Measurements from ENCODE around the gene CCDC188.

The CCDC188 gene

DNA sequence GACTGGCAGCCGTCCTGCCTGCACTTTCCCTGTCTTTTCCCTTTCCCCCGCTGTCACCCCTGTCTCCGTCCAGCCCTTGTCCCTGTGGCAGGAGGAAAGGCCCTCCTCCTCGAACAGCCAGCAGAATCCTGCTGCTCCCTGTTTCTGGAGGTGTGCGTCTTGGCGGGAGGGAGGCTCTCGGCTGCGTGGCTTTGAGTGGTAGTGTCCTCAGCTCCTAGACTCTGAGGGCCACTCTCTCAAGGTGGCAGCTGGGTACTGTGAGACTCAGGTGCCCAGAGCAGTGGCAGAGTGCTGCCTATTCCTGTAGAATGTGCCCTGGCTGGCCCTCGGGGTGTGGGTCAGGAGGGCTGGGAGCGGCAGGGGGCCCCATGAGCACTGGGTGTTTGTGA is 44.0 kb downstream of the CCDC188 start:
- H3K4me3 ChIP-seq (ENCODE audit: low read length in 2 of 2): no peak overlapping the region
- H3K4me1 ChIP-seq (ENCODE audit: control insufficient read depth in 2 of 2, insufficient read depth in 2 of 2, low read length in 2 of 2): no peaks in the 10 kb centered on the region
- peaks cover 48 to 77% of the 10 kb centered on the region in 2 donors for H3K36me3 ChIP-seq (ENCODE audit: control insufficient read depth in 2 of 2, insufficient read depth in 2 of 2, low read length in 2 of 2)
- no peak overlapping the region for H3K27ac ChIP-seq (ENCODE audit: low read depth in 2 of 2, low read length in 2 of 2)
- no peaks in the 10 kb centered on the region for H3K27me3 ChIP-seq (ENCODE audit: control insufficient read depth in 2 of 2, insufficient read depth in 2 of 2, low read length in 2 of 2)
- no peaks in the 10 kb centered on the region for H3K9me3 ChIP-seq (ENCODE audit: control insufficient read depth in 2 of 2, low read length in 2 of 2)
- H3K9ac ChIP-seq (ENCODE audit: low read depth in 1 of 2, low read length in 2 of 2): no peak overlapping the region

GRCh38 chr22:20106205-20106848 is 44.5 kb downstream of the CCDC188 start:
- Histone ChIP-seq H3K27ac (ENCODE audit: low read depth in 2 of 2, low read length in 2 of 2) (no peak overlapping the region), H3K4me3 (ENCODE audit: low read length in 2 of 2) (no peak overlapping the region), H3K9me3 (ENCODE audit: control insufficient read depth in 2 of 2, low read length in 2 of 2) (no peaks in the 10 kb centered on the region), H3K4me1 (ENCODE audit: control insufficient read depth in 2 of 2, insufficient read depth in 2 of 2, low read length in 2 of 2) (no peaks in the 10 kb centered on the region), H3K9ac (ENCODE audit: low read depth in 1 of 2, low read length in 2 of 2) (no peak overlapping the region), H3K27me3 (ENCODE audit: control insufficient read depth in 2 of 2, insufficient read depth in 2 of 2, low read length in 2 of 2) (no peaks in the 10 kb centered on the region), H3K36me3 (ENCODE audit: control insufficient read depth in 2 of 2, insufficient read depth in 2 of 2, low read length in 2 of 2) (peaks cover 48 to 75% of the 10 kb centered on the region in 2 donors)

- no peaks in the 10 kb centered on the region for H3K27me3 ChIP-seq (ENCODE audit: control insufficient read depth in 2 of 2, insufficient read depth in 2 of 2, low read length in 2 of 2)
- H3K4me3 ChIP-seq (ENCODE audit: low read length in 2 of 2): no peak overlapping the region
- H3K9ac ChIP-seq (ENCODE audit: low read depth in 1 of 2, low read length in 2 of 2): no peak overlapping the region
- no peak overlapping the region for H3K27ac ChIP-seq (ENCODE audit: low read depth in 2 of 2, low read length in 2 of 2)
- H3K9me3 ChIP-seq (ENCODE audit: control insufficient read depth in 2 of 2, low read length in 2 of 2): no peaks in the 10 kb centered on the region
- no peaks in the 10 kb centered on the region for H3K4me1 ChIP-seq (ENCODE audit: control insufficient read depth in 2 of 2, insufficient read depth in 2 of 2, low read length in 2 of 2)
- peaks cover 50 to 69% of the 10 kb centered on the region in 2 donors for H3K36me3 ChIP-seq (ENCODE audit: control insufficient read depth in 2 of 2, insufficient read depth in 2 of 2, low read length in 2 of 2)
Observed at GRCh38 chr22:20105456-20106204, 45.2 kb downstream of the CCDC188 start.

- H3K27ac ChIP-seq (ENCODE audit: low read depth in 2 of 2, low read length in 2 of 2): no peak overlapping the region
Observed at GRCh38 chr22:20102203-20102780, 48.6 kb downstream of the CCDC188 start.

DNA sequence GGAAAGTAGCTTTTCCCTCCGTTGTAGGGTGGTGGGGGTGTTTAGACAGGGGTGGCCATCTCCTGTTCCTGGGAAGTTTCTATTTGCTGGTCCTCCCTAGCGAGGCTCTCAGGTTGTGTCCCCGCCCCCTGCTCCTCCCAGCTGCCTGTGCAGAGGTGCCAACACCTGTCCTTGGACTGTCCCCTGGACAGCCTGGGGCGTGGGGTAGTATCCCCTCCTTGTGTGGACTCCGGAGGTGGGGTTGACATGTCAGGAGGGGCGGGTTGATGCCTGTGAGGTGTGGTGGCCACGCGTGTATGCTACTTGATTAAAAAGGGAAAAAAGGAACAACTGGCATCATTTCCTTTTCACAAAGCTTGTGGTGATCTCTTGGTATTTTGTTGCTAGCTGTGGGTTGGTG is 49.2 kb downstream of the CCDC188 start:
- Histone ChIP-seq H3K9ac (ENCODE audit: low read depth in 1 of 2, low read length in 2 of 2) (no peak overlapping the region), H3K9me3 (ENCODE audit: control insufficient read depth in 2 of 2, low read length in 2 of 2) (no peaks in the 10 kb centered on the region), H3K27me3 (ENCODE audit: control insufficient read depth in 2 of 2, insufficient read depth in 2 of 2, low read length in 2 of 2) (no peaks in the 10 kb centered on the region), H3K4me1 (ENCODE audit: control insufficient read depth in 2 of 2, insufficient read depth in 2 of 2, low read length in 2 of 2) (no peaks in the 10 kb centered on the region), H3K4me3 (ENCODE audit: low read length in 2 of 2) (no peak overlapping the region), H3K36me3 (ENCODE audit: control insufficient read depth in 2 of 2, insufficient read depth in 2 of 2, low read length in 2 of 2) (peaks cover 46 to 67% of the 10 kb centered on the region in 2 donors), H3K27ac (ENCODE audit: low read depth in 2 of 2, low read length in 2 of 2) (no peak overlapping the region)

More at GRCh38 chr22:20102203-20102780, 48.6 kb downstream of the CCDC188 start:
- H3K9me3 ChIP-seq (ENCODE audit: control insufficient read depth in 2 of 2, low read length in 2 of 2): no peaks in the 10 kb centered on the region
- no peaks in the 10 kb centered on the region for H3K4me1 ChIP-seq (ENCODE audit: control insufficient read depth in 2 of 2, insufficient read depth in 2 of 2, low read length in 2 of 2)
- no peaks in the 10 kb centered on the region for H3K27me3 ChIP-seq (ENCODE audit: control insufficient read depth in 2 of 2, insufficient read depth in 2 of 2, low read length in 2 of 2)
- no peak overlapping the region for H3K4me3 ChIP-seq (ENCODE audit: low read length in 2 of 2)
- peaks cover 47 to 68% of the 10 kb centered on the region in 2 donors for H3K36me3 ChIP-seq (ENCODE audit: control insufficient read depth in 2 of 2, insufficient read depth in 2 of 2, low read length in 2 of 2)
- no peak overlapping the region for H3K9ac ChIP-seq (ENCODE audit: low read depth in 1 of 2, low read length in 2 of 2)

DNA sequence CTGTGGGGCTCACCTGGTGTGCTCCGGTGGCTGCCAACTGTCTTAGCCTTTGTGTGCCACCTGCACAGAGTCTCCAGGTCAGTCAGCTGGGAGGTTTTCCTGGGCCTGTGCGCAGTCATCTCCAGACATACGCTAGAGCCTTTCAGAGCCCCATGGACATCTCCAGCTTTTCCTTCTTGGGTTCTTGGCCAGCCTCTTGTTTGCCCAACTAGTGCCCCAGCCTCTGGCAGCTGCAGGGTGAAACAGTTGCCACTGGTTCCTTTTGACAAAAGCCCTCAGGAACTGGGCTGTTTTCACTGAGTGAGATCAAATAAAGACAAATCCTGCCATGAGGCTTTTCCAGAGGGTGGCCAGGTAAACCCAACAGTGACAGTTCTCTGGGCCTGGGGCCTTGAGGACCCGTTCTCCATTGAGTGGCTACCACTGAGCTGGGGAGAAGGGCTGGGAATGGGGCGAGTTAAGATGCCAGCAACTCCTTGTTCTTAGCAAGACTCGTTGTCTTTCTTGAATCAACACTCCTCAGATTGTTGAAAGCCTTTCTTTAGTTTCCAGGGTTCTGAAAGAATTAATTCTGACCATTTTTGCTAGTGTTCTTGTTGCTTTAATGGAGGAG is 51.6 kb downstream of the CCDC188 start:
- Histone ChIP-seq H3K9ac (ENCODE audit: low read depth in 1 of 2, low read length in 2 of 2) (no peak overlapping the region), H3K4me3 (ENCODE audit: low read length in 2 of 2) (no peak overlapping the region), H3K4me1 (ENCODE audit: control insufficient read depth in 2 of 2, insufficient read depth in 2 of 2, low read length in 2 of 2) (no peaks in the 10 kb centered on the region), H3K9me3 (ENCODE audit: control insufficient read depth in 2 of 2, low read length in 2 of 2) (no peaks in the 10 kb centered on the region), H3K27me3 (ENCODE audit: control insufficient read depth in 2 of 2, insufficient read depth in 2 of 2, low read length in 2 of 2) (no peaks in the 10 kb centered on the region), H3K36me3 (ENCODE audit: control insufficient read depth in 2 of 2, insufficient read depth in 2 of 2, low read length in 2 of 2) (peaks cover 58 to 67% of the 10 kb centered on the region in 2 donors), H3K27ac (ENCODE audit: low read depth in 2 of 2, low read length in 2 of 2) (no peak overlapping the region)

All from mucosa of rectum (tissue), 2 donors.